GM12891 (cell line): Measurements from ENCODE around the gene WDR49.

Experiments used
- DNase-seq: peaks from one replicate; pipeline ENCODE4 v3.0.0; 2011; ENCODE audit warnings: low spot score; ENCODE audit not compliant: insufficient read length
- FAIRE-seq: peaks from 2 replicates; lab custom pipeline; 2011; peaks lifted over from hg19 to GRCh38; lab: Jason Lieb, UNC
- PAX5 ChIP-seq: IDR thresholded peaks from 2 replicates; pipeline ENCODE4 v1.6.1; 2011; ENCODE audit warnings: low read length, moderate library complexity, mild to moderate bottlenecking; ENCODE audit not compliant: insufficient read depth, severe bottlenecking
- POLR2A ChIP-seq: IDR thresholded peaks from 2 replicates; pipeline ENCODE4 v1.6.1; 2011; ENCODE audit warnings: low read depth, low read length, control low read depth
- POLR2AphosphoS5 ChIP-seq: IDR thresholded peaks from 2 replicates; pipeline ENCODE4 v1.6.1; 2011; ENCODE audit warnings: low read depth, low read length, control low read depth
- POU2F2 ChIP-seq: IDR thresholded peaks from 2 replicates; pipeline ENCODE4 v1.6.1; 2011; ENCODE audit warnings: low read depth, mild to moderate bottlenecking, control low read depth, low read length, moderate library complexity
- SPI1 ChIP-seq: IDR thresholded peaks from 2 replicates; pipeline ENCODE4 v1.6.1; 2011; ENCODE audit warnings: low read depth, low read length, control low read depth
- TAF1 ChIP-seq: IDR thresholded peaks from 2 replicates; pipeline ENCODE4 v1.6.1; 2011; ENCODE audit warnings: low read depth, low read length, control low read depth

The WDR49 gene

GRCh38 chr3:167473863-167474262, 179.9 kb downstream of the WDR49 start, which contains the start of gene SERPINI2:
Gene SERPINI2, minus strand, starts transcription at chr3:167474042. Its CDS starts 2,208 bp downstream, at chr3:167471834.
- no peak for TF ChIP-seq TAF1
- no peak for TF ChIP-seq POLR2A
- TF ChIP-seq POU2F2, result no peak
- TF ChIP-seq PAX5, result no peak
- no peak for TF ChIP-seq POLR2AphosphoS5
- no peak for TF ChIP-seq SPI1
- FAIRE-seq (no peak), DNase-seq (no peak)

GRCh38 chr3:167469381-167469780, 184.4 kb downstream of the WDR49 start:
- TF ChIP-seq POLR2AphosphoS5 (no peak), TAF1 (no peak), PAX5 (no peak), SPI1 (no peak), POU2F2 (no peak), POLR2A (no peak)
- DNase-seq, result no peak
- FAIRE-seq, result no peak

GRCh38 chr3:167467848-167468611, 185.7 kb downstream of the WDR49 start:
- TF ChIP-seq PAX5, result no peak
- TF ChIP-seq POLR2A, result no peak
- DNase-seq (no peak), FAIRE-seq (no peak)

- FAIRE-seq, result no peak
- no peak for TF ChIP-seq POU2F2
- TF ChIP-seq SPI1, result no peak
- TF ChIP-seq POLR2AphosphoS5, result no peak
- no peak for TF ChIP-seq POLR2A
- TF ChIP-seq TAF1, result no peak
- no peak for TF ChIP-seq PAX5
- no peak for DNase-seq
These were observed 186.8 kb downstream of the WDR49 start for GRCh38 chr3:167466966-167467365.

- no peak for FAIRE-seq
- no peak for TF ChIP-seq POLR2A
- no peak for TF ChIP-seq POLR2AphosphoS5
- no peak for TF ChIP-seq SPI1
- no peak for TF ChIP-seq TAF1
- no peak for TF ChIP-seq POU2F2
- TF ChIP-seq PAX5, result no peak
- no peak for DNase-seq
These were observed 197.5 kb downstream of the WDR49 start for GRCh38 chr3:167456157-167456799.

DNA sequence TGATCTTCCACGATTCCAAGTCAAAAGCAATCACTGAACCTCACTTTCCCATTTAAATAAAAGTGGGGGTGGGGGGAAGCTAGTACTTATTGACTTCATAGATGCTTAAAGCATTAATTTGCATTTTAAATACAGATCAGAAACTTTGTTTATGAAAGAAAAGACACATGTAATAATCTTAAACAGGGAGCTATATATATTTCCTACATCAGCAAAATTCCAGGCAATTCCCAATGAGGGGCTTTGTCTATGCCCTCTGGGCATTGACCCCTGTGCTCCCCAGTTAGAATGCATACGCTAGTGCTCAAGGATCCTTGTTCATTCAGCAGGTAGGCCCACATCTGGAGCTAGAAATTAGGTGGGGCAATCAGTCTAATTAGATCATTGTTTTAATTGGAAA, 199.9 kb downstream of the WDR49 start:
- no peak for DNase-seq
- no peak for FAIRE-seq
- TF ChIP-seq PAX5, result no peak
- TF ChIP-seq POLR2A, result no peak
- no peak for TF ChIP-seq POLR2AphosphoS5
- TF ChIP-seq TAF1, result no peak
- no peak for TF ChIP-seq SPI1
- no peak for TF ChIP-seq POU2F2

- no peak for DNase-seq
- no peak for TF ChIP-seq POU2F2
- TF ChIP-seq PAX5, result no peak
- TF ChIP-seq POLR2A, result no peak
- TF ChIP-seq POLR2AphosphoS5, result no peak
- no peak for TF ChIP-seq SPI1
- TF ChIP-seq TAF1, result no peak
- no peak for FAIRE-seq
These were observed 202.5 kb downstream of the WDR49 start for GRCh38 chr3:167451282-167451681.

- DNase-seq (no peak), FAIRE-seq (no peak)
- no peak for TF ChIP-seq SPI1
- TF ChIP-seq PAX5, result no peak
- TF ChIP-seq TAF1, result no peak
- no peak for TF ChIP-seq POU2F2
These were observed 203.1 kb downstream of the WDR49 start for GRCh38 chr3:167450675-167451074.

- no peak for FAIRE-seq
- TF ChIP-seq SPI1 (peak; percentile 67), POLR2A (no peak)
- DNase-seq, result no peak
These were observed 203.5 kb downstream of the WDR49 start for GRCh38 chr3:167450195-167450594.

DNA sequence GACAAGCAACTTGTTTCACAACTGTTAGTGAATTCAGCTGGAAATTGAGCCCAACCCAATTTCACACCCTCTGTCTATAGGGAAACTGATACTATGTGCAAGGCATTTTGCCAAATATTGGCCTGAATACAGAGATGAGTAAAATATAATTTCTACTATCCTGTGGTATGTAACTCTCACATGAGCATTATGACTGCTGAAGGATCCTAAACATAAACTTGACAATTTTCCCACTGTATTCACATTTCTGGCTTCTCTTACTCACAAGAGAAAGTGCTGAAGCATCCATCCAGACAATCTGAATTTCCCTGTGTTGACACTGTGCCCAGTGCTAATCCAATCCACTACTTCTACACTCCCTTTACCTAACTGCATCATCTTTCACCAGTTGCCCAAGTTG, 208.3 kb downstream of the WDR49 start:
- TF ChIP-seq TAF1, result no peak
- FAIRE-seq (no peak), DNase-seq (no peak)

- DNase-seq (no peak), FAIRE-seq (no peak)
- no peak for TF ChIP-seq TAF1
- no peak for TF ChIP-seq POLR2AphosphoS5
- TF ChIP-seq PAX5, result no peak
- no peak for TF ChIP-seq POLR2A
- TF ChIP-seq POU2F2, result no peak
- TF ChIP-seq SPI1, result no peak
These were observed 212.5 kb downstream of the WDR49 start for GRCh38 chr3:167441256-167441655.
